Activated CD4-positive, alpha-beta memory T cell treated with anti-CD3 and anti-CD28 coated beads for 36 hours (primary cell): Measurements from ENCODE around the gene GPR148. TPM values are rescaled to one million over a fixed set of nuclear protein-coding genes. Genes with fewer than 3 reads are reported as not detected.

Experiments used
- CTCF ChIA-PET: fragments of 350-600 bp; sonication (Branson Sonifier 250); formaldehyde crosslinking; loops from one replicate; lab custom pipeline; 2021; ENCODE audit warnings: antibody characterized with exemption, inconsistent platforms; lab: Charles Lee
- POLR2A ChIA-PET: fragments of 350-600 bp; sonication (Branson Sonifier 250); formaldehyde crosslinking; loops from one replicate; lab custom pipeline; 2021; ENCODE audit warnings: antibody characterized with exemption; lab: Charles Lee
- DNase-seq: peaks from one replicate; pipeline ENCODE4 v3.0.0-alpha.2; 2020
- H3K27ac Mint-ChIP-seq: one replicate; pipeline ENCODE4 v1.8.0; 2021; ENCODE audit warnings: mixed read lengths
- H3K27me3 Mint-ChIP-seq: one replicate; pipeline ENCODE4 v1.8.0; 2021; ENCODE audit warnings: mixed read lengths
- H3K36me3 Mint-ChIP-seq: one replicate; pipeline ENCODE4 v1.8.0; 2021; ENCODE audit warnings: mixed read lengths
- H3K4me1 Mint-ChIP-seq: one replicate; pipeline ENCODE4 v1.8.0; 2021; ENCODE audit warnings: low read depth, mixed read lengths
- H3K4me3 Mint-ChIP-seq: one replicate; pipeline ENCODE4 v1.8.0; 2021; ENCODE audit warnings: mild to moderate bottlenecking, mixed read lengths
- H3K9me3 Mint-ChIP-seq: one replicate; pipeline ENCODE4 v1.8.0; 2021; ENCODE audit warnings: mixed read lengths
- intact Hi-C: fragments of 100-400 bp; cut with micrococcal nuclease; formaldehyde crosslinking; loops from one replicate; pipeline ENCODE4 v1.15.1; 2023
- total RNA-seq, 2 experiments: library from RNA; stranded (reverse); gene quantifications; one replicate each; pipeline ENCODE4 v1.2.3, GENCODE V29; 2021

The GPR148 gene
- total RNA-seq, 2 experiments from 2014 or later = not detected

DNA sequence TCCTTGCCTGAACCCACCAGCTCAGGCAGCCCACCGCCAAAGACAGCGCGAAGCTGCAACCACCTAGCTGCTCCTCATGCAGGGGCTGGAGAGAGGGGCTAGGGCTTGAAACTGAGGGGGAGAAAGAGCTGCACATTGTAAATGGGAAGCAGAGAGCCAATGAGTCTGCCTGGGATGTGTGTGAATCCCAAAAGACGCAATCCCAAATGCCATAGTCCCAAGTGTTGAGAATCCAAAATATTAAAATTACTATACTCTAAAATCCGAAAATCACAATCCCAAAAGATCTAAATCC is 35.9 kb downstream of the GPR148 start:
- H3K9me3 Mint-ChIP-seq = no peaks in the 10 kb centered on the region

DNA sequence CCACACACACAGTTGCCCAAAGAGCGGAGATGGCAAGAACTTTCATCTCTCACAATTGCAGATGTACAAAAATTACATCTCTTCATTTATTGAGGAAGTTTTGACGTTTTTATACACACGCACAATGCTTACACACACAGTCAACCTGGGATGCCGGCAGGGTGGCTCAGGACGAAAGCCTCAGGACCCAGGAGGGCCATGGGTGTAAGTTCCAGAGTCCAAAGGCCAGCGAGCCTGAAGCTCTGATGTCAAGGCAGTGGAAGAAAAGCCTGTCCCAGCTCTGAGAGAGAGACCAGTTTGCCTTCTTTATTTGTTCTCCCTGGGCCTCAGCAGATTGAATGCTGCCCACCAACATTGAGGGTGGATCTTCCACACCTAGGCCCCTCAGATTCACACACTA is 36.6 kb downstream of the GPR148 start:
- intact Hi-C loops = no loop called here
- DNase-seq = no peak
- Mint-ChIP-seq H3K27me3 (peaks cover 15% of the 10 kb centered on the region), H3K36me3 (no peaks in the 10 kb centered on the region), H3K4me3 (no peak overlapping the region), H3K4me1 (no peaks in the 10 kb centered on the region), H3K27ac (no peak overlapping the region), H3K9me3 (no peaks in the 10 kb centered on the region)
- CTCF ChIA-PET = no interaction called here
- POLR2A ChIA-PET = no interaction called here

More for the DNA sequence above, 35.9 kb downstream of the GPR148 start:
- H3K36me3 Mint-ChIP-seq = no peaks in the 10 kb centered on the region
- CTCF ChIA-PET = no interaction called here
- no peak overlapping the region for H3K27ac Mint-ChIP-seq
- POLR2A ChIA-PET = no interaction called here
- peaks cover 15% of the 10 kb centered on the region for H3K27me3 Mint-ChIP-seq
- intact Hi-C loops = no loop called here
- no peak overlapping the region for H3K4me3 Mint-ChIP-seq
- no peak for DNase-seq
- no peaks in the 10 kb centered on the region for H3K4me1 Mint-ChIP-seq

- intact Hi-C loops = no loop called here
- H3K27ac Mint-ChIP-seq = no peak overlapping the region
- H3K4me1 Mint-ChIP-seq = no peaks in the 10 kb centered on the region
- H3K27me3 Mint-ChIP-seq = peaks cover 15% of the 10 kb centered on the region
- H3K9me3 Mint-ChIP-seq = no peaks in the 10 kb centered on the region
- DNase-seq = no peak
- H3K36me3 Mint-ChIP-seq = no peaks in the 10 kb centered on the region
- CTCF ChIA-PET = no interaction called here
- POLR2A ChIA-PET = no interaction called here
- no peak overlapping the region for H3K4me3 Mint-ChIP-seq
Observed at GRCh38 chr2:130766037-130766436, 37.2 kb downstream of the GPR148 start.

DNA sequence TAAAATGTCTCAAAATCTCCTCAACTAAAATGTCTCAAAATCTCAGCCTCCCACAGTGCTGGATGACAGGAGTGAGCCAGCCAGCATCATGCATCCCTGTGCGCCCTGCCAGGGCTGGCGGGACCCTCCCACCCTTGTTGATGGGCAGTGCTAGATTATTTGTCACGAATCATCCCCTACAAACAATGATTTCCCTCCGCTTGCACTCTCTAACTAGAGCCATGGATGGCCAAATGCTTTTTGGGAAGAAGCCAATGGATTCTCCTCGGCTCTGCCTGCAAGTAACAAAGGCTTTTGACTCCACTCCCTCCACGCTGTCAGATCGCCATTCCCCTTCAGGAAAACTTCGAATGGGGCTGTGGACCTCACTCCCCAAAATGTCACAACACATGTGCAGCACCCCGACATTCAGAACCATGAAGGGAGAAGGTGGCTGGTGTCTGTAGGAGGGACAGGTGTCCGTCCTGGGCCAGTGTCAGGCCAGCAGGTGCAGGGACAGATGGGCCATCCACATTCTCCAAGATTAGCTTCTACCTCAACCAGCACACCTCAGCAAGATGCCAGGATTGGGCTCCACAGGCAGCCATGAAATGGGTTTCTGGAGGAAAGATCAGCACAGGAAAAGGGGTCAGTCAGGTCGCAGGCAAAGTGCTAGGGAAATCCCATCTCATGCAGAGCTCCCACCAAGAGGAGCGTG is 38.0 kb downstream of the GPR148 start:
- Mint-ChIP-seq H3K27me3 (peaks cover 9% of the 10 kb centered on the region), H3K36me3 (no peaks in the 10 kb centered on the region)
- CTCF ChIA-PET = no interaction called here

DNA sequence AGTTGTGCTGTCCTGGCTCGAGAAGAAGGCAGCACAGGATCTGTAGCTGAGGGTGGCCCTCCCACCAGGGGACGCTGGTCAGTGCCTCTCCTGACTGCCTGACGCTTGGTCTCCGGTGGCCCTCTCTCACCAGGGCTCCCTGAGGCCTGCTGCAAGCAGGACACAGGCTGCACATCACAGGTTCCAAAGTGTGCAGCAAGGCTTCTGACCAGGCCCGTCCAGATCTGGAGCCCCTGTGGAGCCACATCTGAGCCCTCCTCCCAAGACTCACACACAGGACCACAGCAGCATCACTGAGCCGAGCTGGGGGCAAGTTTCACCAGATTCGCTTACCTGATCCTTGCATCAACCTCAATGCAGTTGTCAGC is 38.5 kb downstream of the GPR148 start:
- Mint-ChIP-seq H3K27ac (no peak overlapping the region), H3K36me3 (no peaks in the 10 kb centered on the region), H3K4me1 (no peaks in the 10 kb centered on the region), H3K4me3 (no peak overlapping the region), H3K9me3 (no peaks in the 10 kb centered on the region), H3K27me3 (peaks cover 9% of the 10 kb centered on the region)
- CTCF ChIA-PET = no interaction called here
- intact Hi-C loops = no loop called here
- DNase-seq = no peak
- POLR2A ChIA-PET = no interaction called here

More for the DNA sequence above, 38.0 kb downstream of the GPR148 start:
- POLR2A ChIA-PET = no interaction called here
- H3K4me1 Mint-ChIP-seq = no peaks in the 10 kb centered on the region
- no peaks in the 10 kb centered on the region for H3K9me3 Mint-ChIP-seq
- no peak overlapping the region for H3K4me3 Mint-ChIP-seq
- no peak for DNase-seq
- intact Hi-C loops = no loop called here
- no peak overlapping the region for H3K27ac Mint-ChIP-seq

DNA sequence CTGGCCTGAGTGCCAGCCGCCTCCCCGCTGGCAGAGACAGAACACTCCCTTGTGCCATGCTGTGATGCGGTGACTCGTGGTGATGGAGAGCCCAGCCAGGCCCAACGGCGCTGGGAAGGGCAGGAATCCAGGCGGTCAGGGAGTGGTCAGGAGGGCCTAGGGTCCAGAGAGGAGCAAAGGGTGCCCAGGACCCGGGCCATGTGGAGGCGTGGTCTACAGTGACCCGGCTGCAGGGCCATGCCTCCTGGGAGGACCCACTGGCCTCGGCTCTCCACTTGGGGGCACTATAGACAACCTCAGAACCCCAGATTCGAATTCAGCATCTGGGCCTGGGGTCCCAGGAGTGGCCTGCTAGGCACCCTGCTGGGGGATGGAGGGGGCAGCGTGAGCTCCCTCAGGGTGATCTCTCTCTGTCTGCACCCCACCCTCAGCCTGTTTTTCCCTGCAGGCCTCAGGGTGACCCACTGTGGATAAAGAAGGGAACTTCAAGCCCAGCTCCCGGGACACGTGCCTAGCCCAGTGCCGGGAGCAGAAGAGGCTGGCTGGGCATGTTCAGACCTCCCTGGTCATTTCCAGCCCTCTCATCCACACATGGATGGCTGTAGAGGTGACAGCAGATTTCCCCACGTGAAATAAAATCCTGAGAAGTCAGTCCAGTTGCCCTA is 39.5 kb downstream of the GPR148 start:
- POLR2A ChIA-PET = no interaction called here
- CTCF ChIA-PET = interaction anchor here (0.8 kb wide), 1 partner anchor 9 kb away, joined by 3 read pairs; no protein-coding TSS in a partner anchor
- Mint-ChIP-seq H3K36me3 (no peaks in the 10 kb centered on the region), H3K27me3 (peaks cover 9% of the 10 kb centered on the region), H3K27ac (no peak overlapping the region), H3K4me1 (no peaks in the 10 kb centered on the region), H3K9me3 (no peaks in the 10 kb centered on the region), H3K4me3 (no peak overlapping the region)
- no peak for DNase-seq
- intact Hi-C loops = no loop called here

DNA sequence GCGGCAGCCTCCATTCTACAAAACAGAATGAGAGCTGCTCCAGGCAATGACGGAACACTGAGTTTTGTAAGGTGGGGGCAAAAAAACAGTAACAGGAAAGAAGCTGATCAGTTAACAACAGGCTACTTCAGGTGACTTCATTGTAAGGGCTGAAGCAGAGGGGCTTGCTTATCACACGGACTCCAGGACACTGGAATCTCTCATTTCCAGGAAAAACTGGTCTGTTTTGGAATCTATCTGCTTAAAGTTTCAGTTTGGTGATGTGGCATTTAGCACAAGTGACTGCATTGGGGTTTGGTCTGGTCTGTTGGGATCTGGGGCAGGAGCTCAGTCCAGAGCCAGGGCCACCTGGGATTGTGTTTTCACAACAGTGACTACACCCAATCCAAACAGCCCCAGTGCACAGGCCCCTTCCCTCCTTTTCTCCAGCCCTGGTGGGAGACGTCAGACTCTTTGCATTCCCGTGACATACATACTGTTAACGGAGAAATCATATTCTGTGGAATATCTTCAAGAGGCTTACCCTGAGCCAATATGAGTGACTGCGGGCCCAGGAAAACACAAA is 40.6 kb downstream of the GPR148 start:
- ChIA-PET CTCF (interaction anchor here (0.8 kb wide), 1 partner anchor 10 kb away, joined by 3 read pairs; no protein-coding TSS in a partner anchor), POLR2A (no interaction called here)
- no peak for DNase-seq
- H3K27me3 Mint-ChIP-seq = peaks cover 9% of the 10 kb centered on the region
- no peak overlapping the region for H3K4me3 Mint-ChIP-seq
- intact Hi-C loops = no loop called here
- no peaks in the 10 kb centered on the region for H3K9me3 Mint-ChIP-seq
- no peaks in the 10 kb centered on the region for H3K36me3 Mint-ChIP-seq
- no peak overlapping the region for H3K27ac Mint-ChIP-seq
- no peaks in the 10 kb centered on the region for H3K4me1 Mint-ChIP-seq

DNA sequence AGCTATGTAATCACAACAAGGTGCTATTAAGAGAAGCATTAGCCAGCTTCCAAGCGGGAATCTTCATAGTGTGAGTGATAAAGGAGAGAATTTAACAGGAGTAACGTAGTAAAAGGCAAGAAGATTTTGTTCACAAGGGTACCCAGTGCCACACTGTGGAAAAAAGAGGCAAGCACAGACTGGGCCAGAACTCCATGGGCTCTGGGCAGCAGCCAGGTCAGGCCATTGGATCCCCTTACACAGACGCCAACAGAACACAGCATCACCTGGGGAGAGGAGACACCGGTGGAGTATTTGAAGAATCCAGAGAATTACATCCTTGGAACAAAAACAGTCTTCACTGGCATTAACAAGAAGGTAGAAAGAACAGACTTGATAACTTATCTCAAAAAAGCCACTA is 47.7 kb downstream of the GPR148 start:
- DNase-seq = no peak
- Mint-ChIP-seq H3K27me3 (peaks cover 5% of the 10 kb centered on the region), H3K36me3 (no peaks in the 10 kb centered on the region), H3K9me3 (no peaks in the 10 kb centered on the region), H3K4me3 (no peak overlapping the region), H3K27ac (no peak overlapping the region), H3K4me1 (no peaks in the 10 kb centered on the region)
- intact Hi-C loops = no loop called here
- POLR2A ChIA-PET = no interaction called here
- CTCF ChIA-PET = no interaction called here

DNA sequence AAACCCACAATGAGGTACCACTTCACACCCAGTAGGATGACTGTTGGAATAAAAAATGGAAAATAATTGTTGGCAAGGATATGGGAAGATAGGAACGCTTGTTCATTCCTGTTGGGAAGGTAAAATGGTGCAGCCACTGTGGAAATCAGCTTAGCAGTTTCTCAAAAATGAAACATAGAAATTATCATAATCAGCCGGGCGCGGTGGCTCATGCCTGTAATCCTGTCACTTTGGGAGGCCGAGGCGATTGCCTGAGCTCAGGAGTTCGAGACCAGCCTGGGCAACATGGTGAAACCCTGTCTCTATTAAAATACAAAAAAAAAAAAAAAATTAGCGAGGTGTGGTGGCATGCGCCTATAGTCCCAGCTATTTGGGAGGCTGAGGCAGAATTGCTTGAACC is 49.9 kb downstream of the GPR148 start:
- Mint-ChIP-seq H3K36me3 (no peaks in the 10 kb centered on the region), H3K4me3 (no peak overlapping the region), H3K9me3 (peaks cover 4% of the 10 kb centered on the region), H3K4me1 (no peaks in the 10 kb centered on the region), H3K27me3 (peaks cover 5% of the 10 kb centered on the region), H3K27ac (no peak overlapping the region)
- no peak for DNase-seq
- intact Hi-C loops = no loop called here
- ChIA-PET POLR2A (no interaction called here), CTCF (no interaction called here)

Other genes starting within 250 kb of the GPR148 start
- gene POTEI, start 219.7 kb upstream of the GPR148 start, total RNA-seq = not detected
- gene CFC1B, start 207.8 kb upstream of the GPR148 start, total RNA-seq = not detected
- not detected for gene CFC1, start 129.5 kb upstream of the GPR148 start, total RNA-seq
- not detected for gene POTEJ, start 117.6 kb upstream of the GPR148 start, total RNA-seq
- gene AMER3, start 26.5 kb downstream of the GPR148 start, total RNA-seq = not detected
- gene ARHGEF4, start 107.8 kb downstream of the GPR148 start, total RNA-seq = under 1 TPM; 0.52 to 0.58 TPM